Endometrium (tissue), 2 donors: ENCODE results near the gene ROR2.

ENCODE experiments used
- FAIRE-seq: peaks from 2 replicates; lab custom pipeline; 2012; peaks lifted over from hg19 to GRCh38; lab: Jason Lieb, UNC
- donor health status: control.
- donor health status: control.

Gene ROR2

DNA sequence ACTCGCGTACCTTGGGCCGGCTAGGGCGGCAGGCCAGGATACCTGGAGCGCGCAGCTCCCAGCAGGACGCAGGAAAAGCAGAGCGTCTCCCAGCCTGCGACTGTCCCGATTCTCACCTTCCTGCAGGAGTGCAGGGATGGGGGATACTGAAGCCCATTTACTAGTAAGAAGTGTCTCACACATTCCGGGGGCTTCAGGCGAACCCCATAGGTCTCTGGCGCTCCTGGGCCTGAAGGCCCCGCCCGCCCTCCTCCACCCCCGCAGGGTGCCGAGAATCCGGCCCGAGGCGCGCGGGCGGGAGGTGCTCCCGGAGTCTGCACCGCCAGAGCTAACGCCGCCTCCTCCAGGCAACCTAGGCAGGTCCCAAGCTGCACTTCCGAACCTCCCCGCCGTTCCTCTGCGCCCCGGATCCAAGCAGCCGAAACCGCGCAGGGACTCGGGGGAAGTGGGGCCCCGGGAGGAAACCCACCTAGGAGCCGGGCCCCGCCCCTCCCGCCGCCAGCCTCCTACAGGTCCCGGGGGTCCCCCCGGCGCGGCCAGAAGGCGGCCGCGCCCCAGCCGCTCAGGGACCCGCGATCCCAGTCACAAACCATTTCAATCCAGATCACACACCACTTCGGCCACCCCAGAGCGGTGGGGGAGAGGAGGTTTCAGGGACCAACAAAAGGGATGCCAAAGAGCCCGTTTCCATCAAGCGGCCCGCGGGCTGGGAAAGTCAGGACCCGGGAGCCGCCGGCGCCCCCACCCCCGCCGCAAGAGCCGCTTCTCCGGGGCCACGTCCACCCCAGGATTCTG is 1.2 kb downstream of the ROR2 start:
- FAIRE-seq, result no peak

DNA sequence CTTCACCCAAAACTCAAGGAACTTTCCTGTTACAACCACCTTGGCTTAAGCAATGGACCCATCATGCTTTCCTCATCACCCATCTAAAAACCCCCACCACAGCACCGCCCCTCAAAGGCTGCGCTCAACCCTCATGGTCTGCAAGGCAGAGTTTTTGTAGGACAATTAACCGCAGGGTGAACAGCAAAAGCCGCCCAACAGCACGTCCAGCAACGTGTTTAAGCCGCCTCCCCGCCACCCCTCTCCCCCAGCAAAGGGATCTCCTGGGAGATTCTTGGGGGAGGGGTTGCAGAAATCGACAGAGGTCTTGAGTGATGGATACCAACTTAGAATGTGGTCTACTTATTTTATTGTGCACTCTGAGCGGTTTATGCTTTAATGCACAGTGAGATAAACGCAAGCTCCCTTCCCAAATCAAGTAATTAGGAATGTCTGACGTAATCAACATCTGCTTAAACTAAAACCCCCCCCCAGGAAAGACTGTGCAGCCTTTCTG is 1.9 kb downstream of the ROR2 start:
- FAIRE-seq, result no peak

DNA sequence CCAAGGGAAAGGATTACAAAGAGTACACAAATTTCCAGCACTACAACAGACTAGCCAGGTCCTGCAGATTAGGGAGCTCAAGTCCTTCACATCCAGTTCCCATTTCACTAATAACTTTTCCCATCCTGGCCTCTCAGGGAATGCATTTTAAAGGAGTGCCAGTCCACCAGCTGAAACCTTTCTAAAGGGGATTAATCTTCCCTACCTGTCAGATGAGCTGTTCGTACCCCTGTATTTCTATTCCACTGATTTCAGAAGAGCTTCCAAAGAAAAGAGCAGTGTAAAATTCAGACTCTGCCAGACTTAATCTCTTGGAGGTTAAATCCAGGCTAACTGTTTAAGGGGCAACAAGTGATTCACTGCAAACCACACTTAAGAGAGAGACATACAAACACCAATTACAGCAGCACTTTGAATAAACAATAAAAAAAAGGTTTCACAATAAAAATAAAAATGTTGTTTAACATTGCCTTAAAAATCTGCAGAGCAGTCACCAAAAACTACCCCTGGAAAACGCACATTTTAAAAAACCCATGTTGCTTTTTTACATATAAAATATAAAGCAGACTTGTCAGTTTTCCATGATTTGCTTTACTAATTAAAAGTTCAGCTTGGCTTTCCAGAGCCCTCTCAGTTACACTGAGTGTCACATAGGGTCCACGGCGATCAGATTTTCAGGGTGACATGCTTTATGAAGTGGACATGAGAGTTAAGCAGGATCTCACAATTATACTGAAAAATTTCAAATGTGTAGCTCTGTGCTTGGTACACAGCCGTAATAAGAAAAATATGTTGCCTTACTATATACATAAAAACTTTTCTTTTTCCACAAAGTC is 3.2 kb downstream of the ROR2 start:
- no peak for FAIRE-seq

- FAIRE-seq, result no peak
These were observed 3.8 kb downstream of the ROR2 start for GRCh38 chr9:91946196-91946595.

- FAIRE-seq, result peak; percentile 86
These were observed 4.5 kb downstream of the ROR2 start for GRCh38 chr9:91945277-91946085.

- FAIRE-seq, result no peak
These were observed 5.3 kb downstream of the ROR2 start for GRCh38 chr9:91944711-91945110.

GRCh38 chr9:91943478-91944470 is 6.3 kb downstream of the ROR2 start:
- no peak for FAIRE-seq

- no peak for FAIRE-seq
These were observed 7.8 kb downstream of the ROR2 start for GRCh38 chr9:91942201-91942600.

- no peak for FAIRE-seq
These were observed 10.1 kb downstream of the ROR2 start for GRCh38 chr9:91939978-91940377.

DNA sequence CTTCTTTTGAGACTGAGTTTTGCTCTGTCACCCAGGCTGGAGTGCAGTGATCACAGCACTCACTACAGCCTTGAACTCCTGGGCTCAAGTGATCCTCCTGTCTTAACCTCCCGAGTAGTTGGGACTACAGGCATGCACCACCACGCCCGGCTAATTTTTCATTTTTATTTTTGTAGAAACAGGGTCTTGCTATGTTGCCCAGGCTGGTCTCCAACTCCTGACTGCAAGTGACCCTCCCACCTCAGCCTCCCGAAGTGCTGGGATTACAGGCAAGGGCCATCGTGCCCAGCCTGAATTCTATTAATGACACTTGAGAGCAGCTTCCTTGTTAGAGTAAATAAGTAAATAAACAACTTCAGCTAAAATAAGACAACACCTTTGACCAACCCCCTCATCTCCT is 12.3 kb downstream of the ROR2 start:
- no peak for FAIRE-seq

- FAIRE-seq, result no peak
These were observed 13.0 kb downstream of the ROR2 start for GRCh38 chr9:91937056-91937455.

- FAIRE-seq, result no peak
These were observed 14.1 kb downstream of the ROR2 start for GRCh38 chr9:91935805-91936514.

- no peak for FAIRE-seq
These were observed 14.8 kb downstream of the ROR2 start for GRCh38 chr9:91935066-91935749.

- peak; percentile 54 for FAIRE-seq
These were observed 15.4 kb downstream of the ROR2 start for GRCh38 chr9:91934654-91935053.

DNA sequence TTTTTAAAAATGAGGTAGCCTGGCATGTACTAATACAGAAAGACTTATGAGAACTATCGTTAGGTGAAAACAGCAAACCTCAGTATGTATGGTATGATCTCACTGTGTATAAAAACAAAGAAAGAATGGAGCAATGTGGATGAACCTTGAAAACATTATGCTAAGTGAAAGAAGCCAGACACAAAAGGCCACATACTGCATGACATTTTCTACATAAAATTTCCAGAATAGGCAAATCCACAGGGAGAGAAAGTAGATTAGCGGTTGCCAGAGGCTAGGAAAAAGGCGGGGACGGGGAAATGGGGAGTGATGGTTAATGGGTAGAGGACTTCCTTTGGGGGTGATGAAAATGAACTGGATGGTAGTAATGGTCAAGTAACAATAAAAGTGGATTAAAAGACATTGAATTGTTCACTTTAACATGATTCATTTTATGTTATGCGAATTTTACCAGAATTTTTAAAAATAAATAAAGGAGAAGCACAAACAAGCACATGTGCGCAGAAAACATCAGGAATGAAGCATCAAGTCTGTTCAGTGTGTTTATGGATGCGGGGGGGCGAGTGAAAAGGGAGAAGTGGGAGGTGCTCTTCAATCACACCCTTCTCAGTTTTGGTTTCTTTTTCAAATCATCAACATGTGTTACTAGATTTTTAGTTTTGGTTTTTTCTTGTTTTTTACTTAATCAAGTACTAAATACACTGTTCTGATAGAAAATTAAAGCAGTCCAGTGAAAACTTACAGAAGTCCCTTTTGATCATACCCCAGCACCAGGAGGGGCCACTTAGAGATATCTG is 16.3 kb downstream of the ROR2 start:
- peak; percentile 96 for FAIRE-seq

DNA sequence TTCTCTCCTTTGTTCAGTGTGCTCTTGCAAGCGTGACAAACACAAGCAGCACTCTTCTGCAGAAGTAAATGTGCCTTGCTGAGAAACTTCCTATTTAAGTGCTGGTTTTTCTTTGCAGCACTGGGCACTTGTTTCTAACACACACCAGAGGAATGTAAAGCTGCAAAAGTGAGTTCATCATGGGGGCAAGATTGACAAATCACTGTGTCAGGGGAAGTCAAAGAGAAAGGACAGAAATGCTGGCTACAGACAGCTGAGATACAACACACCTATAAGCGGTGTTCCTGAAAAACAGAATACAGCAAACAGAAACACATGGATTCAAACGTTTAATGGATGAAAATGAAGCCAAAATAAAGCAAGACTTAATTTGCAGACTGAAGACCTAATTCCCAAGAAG is 19.6 kb downstream of the ROR2 start:
- FAIRE-seq, result no peak

- no peak for FAIRE-seq
These were observed 20.7 kb downstream of the ROR2 start for GRCh38 chr9:91929331-91929730.

DNA sequence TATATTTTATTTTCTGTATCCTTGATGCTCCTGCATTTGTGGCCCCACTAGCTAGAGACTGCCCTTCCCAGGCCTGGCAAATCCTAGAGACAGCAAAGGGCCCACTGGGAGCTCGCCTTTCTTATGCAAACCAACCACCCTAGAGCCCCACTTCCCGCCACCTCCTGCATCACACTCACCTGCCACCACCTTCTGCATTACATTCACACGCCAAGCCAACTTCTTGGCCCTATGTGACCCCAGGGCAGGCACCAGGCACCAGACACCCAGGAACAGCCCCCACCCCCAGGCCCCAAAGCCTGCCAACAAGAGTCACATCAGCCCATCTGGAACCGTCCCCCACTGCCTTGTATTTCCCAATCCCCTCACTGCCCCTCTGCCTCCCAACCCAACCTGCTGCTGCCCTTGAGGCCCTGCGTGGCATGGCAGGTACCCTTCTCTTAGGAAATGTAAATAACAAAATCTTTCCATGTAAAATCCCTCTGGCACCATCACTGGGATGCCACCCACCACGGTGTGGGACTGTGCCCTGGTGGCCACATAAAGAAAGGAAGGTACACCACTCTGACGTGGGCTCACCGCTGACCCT is 22.0 kb downstream of the ROR2 start:
- no peak for FAIRE-seq

DNA sequence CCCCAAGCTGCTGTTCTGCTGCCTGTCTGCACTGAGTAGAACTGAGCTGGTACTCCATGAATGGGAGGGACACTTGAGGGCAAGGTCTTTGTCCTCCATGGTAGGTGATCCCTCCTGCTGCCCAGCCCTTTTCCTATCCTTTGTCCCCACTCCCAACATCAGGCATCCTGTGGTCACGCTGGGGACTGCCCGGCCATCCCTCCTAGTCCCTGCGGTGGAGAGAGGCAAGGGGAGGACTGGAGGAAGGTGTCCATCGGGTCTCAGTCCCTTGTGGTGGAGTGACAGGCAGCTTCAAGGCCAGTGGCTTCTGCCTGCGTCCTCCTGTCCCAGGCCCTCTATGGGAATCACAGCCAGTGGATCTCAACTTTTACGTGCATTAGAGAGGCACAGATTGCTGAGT is 25.9 kb downstream of the ROR2 start:
- FAIRE-seq, result no peak
